Stimulated activated CD4-positive, alpha-beta T cell treated with anti-CD3 and anti-CD28 coated beads, Interleukin-12 subunit alpha, Interleukin-12 subunit beta, amount 100 ng/mL, for 48 hours (primary cell): ENCODE data around the gene RASGEF1B.

Experiments used
- DNase-seq, 3 donors: peaks; one replicate each; pipeline ENCODE4 v3.0.0-alpha.2; 2020; ENCODE audit warnings: low read depth in 2 of 3, low spot score in 1 of 3

Gene RASGEF1B

GRCh38 chr4:81399306-81400086 is 72.2 kb downstream of the RASGEF1B start:
- no peak for DNase-seq

DNA sequence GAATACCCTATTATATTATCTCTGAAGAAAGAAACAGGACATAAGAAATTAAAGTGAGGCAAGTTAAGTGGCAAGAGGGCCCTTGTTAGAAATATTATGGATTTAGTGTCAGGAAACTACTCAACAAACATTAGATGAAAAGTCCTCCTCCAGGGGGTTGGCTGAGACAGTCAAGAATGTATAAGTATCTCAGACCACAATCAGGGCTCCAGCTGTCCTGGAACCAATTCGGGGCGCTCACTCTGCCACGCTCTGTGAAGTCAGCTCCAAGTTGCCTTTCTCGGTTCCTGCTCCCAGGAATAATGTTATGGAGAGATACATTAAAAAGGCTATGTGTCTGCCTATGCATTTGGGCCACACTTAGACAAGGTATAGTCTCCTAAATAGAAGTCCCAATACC is 73.3 kb downstream of the RASGEF1B start:
- DNase-seq: no peak

- DNase-seq: no peak
Measured at GRCh38 chr4:81397635-81398034, 74.1 kb downstream of the RASGEF1B start.

- DNase-seq: no peak
Measured at GRCh38 chr4:81395239-81395638, 76.5 kb downstream of the RASGEF1B start.

DNA sequence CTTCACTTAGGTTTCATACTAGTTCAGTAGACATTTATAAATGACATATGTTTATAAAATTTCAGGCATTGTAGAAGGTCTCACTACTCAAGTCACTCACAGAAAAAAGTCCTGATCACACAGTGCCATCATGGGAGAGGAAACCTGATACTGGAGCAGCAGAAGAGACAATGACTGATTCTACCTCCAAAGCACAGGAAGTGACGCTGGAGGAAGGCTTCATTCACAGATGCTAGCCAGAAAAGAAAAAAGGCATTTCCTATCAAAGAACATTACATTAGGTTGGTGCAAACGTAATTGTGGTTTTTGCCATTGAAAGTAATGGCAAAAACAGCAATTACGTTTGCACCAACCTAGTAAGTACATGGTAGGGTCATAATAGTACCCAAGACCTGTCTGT is 79.5 kb downstream of the RASGEF1B start:
- DNase-seq: no peak

DNA sequence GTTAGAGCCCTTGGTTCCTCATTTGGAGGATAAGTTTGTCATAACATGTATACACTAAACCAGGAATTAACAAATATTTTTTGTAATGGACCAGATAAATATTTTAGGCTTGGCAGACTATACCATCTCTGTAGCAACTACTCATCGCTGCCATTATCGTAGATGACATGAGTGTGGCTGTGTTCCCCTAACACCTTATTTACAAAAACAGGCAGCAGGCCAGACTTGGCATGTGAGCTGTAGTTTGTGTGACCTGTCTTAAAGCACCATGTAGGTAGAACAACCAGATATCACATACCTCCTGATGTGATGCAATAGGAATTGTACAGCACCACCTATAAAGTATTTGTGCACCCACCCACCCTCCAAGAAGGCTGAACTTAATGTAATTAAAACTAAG is 82.0 kb downstream of the RASGEF1B start:
- no peak for DNase-seq

DNA sequence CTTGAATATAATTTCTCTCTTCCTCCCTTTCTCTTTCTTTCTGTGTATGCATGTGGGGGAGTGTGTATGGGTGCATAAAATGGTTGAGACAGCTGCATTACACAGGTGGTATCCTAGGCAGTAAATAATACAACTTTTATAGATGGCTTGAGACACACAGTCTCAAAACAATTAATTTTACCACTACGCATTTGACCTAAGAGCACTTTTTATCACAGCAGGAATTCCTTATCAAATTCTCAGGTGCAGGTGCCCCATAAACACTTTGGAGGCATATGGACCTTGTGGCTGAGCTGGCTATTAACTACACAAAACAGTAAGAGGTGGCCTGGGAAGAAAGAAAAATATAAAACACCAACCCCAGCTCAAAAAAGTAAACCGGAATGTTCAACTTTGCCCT is 91.3 kb downstream of the RASGEF1B start:
- DNase-seq: no peak

DNA sequence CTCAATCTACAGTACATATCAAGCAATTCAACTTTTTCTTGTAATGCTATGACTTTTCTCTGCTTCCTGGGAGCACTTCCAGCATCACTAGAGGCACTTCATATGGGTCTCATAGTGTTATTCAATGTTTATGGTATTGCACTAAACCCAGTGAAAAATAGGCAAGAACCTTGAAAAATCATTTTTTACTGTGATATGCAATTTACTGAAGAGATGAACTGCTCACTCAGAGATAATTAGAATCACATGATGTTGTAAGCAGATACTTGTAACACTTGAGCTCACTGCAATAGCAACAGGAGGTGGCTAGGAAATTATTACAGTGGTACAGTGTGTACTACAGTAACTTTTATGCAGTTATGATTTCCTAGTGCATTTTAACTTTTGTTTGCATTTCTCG is 93.3 kb downstream of the RASGEF1B start:
- DNase-seq: no peak

DNA sequence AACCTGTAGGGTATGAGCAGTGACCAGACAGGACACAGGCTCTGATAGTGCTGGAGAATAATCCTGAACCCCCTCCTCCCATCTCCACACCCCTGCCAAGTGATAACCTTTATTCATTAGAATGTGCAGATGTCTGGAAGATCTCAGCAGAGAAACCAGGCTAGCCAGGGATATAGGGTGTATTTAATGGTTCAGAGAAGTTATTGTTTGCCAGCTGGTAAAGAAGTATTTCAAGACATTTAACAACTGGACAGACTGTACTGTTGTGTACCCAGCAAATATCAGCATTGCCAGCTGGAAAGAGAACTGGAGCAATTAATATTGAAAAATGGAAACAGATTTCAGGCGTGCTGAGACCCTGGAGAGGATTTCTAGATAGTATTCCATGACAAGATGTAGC is 94.5 kb downstream of the RASGEF1B start:
- DNase-seq: no peak

DNA sequence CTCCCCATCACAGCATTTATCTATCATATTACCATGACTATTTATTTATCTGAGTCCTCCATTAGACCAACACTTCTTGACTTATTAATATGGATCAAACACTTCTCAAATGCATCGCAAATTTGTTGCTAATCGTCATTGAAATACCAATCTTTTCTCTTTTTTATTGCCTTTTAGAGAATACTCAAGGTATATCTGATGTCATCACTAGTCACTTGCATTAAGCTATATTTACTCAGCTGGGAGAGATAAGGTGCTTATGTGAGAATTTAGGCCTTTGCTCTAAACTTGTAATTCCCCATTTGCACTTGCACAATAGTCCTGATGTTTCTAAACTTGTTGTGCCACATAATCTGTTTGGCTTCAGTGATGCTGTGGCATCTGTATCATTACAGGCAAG is 95.0 kb downstream of the RASGEF1B start:
- DNase-seq: no peak
